HG03342 (cell line): ENCODE measurements around the gene PLEKHA4.
A peak's percentile ranks its signal among the peaks of the same experiment; 100 is the strongest.
"Not testable (repeated sequence)": the region's sequence is repeated elsewhere in the genome, so short reads cannot be mapped to it uniquely, and the experiment has no call there.

ENCODE experiments used
- ATAC-seq: cut with Tn5 transposase; IDR thresholded peaks from one replicate; pipeline ENCODE4 v1.9.1; 2021; ENCODE audit warnings: mild to moderate bottlenecking, moderate library complexity; ENCODE audit not compliant: unreplicated experiment

The PLEKHA4 gene, protein sequence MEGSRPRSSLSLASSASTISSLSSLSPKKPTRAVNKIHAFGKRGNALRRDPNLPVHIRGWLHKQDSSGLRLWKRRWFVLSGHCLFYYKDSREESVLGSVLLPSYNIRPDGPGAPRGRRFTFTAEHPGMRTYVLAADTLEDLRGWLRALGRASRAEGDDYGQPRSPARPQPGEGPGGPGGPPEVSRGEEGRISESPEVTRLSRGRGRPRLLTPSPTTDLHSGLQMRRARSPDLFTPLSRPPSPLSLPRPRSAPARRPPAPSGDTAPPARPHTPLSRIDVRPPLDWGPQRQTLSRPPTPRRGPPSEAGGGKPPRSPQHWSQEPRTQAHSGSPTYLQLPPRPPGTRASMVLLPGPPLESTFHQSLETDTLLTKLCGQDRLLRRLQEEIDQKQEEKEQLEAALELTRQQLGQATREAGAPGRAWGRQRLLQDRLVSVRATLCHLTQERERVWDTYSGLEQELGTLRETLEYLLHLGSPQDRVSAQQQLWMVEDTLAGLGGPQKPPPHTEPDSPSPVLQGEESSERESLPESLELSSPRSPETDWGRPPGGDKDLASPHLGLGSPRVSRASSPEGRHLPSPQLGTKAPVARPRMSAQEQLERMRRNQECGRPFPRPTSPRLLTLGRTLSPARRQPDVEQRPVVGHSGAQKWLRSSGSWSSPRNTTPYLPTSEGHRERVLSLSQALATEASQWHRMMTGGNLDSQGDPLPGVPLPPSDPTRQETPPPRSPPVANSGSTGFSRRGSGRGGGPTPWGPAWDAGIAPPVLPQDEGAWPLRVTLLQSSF

GRCh38 chr19:48868114-48868886, at the start of gene PLEKHA4:
Gene PLEKHA4 (minus strand): TSS chr19:48868617. CDS start chr19:48867620, 997 bp downstream.
- no peak for ATAC-seq

DNA sequence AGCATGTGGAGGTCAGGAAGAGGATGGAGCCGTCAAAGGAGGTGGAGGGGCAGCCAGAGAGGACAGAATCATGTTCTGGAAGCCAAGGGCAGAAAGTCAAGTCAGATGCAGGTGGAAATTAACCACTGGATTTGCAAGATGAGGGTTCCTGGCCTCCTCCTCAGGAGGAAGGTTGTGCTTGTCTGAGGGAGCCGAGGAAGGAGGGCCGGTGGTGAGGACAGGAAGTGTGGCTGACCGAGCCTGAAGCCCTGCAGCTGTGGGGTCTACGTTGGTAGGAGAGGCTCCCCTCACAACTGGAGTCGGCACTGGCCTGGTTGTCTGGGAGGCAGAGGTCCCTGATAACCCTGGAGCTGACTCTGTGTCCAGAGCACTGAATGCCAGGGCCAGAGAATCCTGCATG, 49.7 kb upstream of the PLEKHA4 start:
- ATAC-seq: no peak

- no peak for ATAC-seq
These were observed 47.3 kb upstream of the PLEKHA4 start for GRCh38 chr19:48915757-48916156.

DNA sequence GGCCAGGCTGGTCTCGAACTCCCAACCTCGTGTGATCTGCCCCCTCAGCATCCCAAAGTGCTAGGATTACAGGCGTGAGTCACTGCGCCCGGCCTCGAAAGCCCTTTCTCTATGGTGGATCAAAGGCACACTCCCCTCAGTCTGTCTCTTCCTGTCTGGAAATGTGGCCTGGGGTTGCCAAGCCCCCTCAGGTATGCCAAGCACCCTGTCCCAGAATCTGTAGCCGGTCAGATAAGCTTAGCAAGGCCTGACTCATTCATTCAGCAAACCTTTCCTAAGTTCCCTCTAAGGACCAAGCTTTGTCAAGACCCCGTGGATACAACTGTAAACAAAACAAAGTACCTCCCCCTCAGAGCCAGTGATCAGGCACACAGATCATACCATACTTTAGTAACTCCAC, 45.8 kb upstream of the PLEKHA4 start:
- ATAC-seq: no peak

DNA sequence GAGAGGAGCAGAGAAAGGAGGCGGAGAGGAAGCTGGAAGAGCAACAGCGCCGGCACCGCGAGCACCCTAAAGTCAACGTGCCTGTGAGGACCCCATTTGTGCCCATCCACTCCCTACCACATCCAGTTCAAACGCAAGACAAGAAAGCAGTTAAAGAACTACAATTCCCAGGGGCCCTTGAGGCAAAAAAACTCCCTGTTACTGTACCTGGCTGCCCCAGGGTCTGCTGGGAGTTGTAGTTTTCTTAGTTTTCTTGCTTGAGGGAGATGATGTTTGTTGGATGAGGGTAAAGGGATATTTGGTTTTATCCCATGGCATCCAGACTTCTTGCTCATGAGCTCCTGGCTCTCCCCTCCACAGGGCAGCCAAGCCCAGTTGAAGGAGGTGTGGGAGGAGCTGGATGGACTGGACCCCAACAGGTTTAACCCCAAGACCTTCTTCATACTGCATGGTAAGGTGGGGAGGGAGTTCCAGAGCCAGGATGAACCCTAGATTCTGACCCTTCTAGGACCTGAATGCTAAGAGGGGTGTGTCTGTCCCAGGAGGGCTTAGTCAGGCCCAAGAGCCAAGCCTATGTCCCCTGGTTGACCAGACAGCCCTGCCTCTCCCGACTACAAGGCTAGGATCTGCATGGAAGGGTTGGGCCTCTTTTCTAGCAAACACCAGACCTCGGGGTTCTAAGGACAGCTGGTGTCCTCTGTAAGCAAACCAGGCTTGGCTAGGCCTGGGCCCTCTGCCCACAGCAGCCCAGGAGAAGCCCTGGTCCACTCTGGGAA, 44.9 kb upstream of the PLEKHA4 start:
- no peak for ATAC-seq

- no peak for ATAC-seq
These were observed 42.4 kb upstream of the PLEKHA4 start for GRCh38 chr19:48910803-48911202.

GRCh38 chr19:48909424-48910077, 41.1 kb upstream of the PLEKHA4 start:
- not testable (repeated sequence) for ATAC-seq

DNA sequence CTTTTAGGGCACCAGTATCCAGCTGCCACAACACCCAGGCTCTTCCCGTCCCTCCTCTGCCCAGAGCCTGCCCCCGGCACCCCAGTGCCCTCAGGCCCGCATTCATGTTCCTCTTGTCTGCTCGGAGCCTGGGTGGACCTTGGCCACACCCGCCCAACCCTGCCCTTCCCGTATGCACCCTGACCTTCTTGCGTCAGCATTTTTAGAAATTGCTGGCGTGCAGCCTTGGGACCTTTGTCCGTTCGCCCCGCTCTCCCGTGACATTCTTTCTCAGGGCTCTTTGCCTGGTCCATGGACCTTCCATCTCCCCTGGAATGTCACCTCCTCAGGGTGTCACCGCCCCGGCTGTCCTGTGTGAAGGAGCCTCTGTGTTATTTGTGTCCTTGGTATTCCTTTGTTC, 39.3 kb upstream of the PLEKHA4 start:
- ATAC-seq: no peak

GRCh38 chr19:48906324-48906723, 37.9 kb upstream of the PLEKHA4 start:
- no peak for ATAC-seq

- ATAC-seq: no peak
These were observed 37.2 kb upstream of the PLEKHA4 start for GRCh38 chr19:48905664-48906063.

DNA sequence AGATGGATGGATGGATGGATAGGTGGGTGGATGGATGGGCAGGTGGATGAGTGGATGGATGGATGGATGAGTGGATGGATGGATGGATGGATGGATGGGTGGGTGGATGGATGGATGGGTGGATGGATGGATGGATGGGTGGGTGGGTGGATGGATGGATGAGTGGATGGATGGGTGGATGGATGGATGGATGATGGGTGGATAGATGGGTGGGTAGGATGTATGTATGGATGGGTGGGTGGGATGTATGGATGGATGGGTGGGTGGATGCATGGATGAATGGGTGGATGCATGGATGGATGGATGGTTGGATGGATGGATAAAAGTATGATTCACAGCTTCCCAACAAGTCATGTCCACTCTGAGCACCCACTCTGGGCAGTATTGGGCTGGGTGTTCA, 35.4 kb upstream of the PLEKHA4 start:
- ATAC-seq: not testable (repeated sequence)

- not testable (repeated sequence) for ATAC-seq
These were observed 33.9 kb upstream of the PLEKHA4 start for GRCh38 chr19:48902291-48902690.

- ATAC-seq: no peak
These were observed 32.3 kb upstream of the PLEKHA4 start for GRCh38 chr19:48900477-48901406.

DNA sequence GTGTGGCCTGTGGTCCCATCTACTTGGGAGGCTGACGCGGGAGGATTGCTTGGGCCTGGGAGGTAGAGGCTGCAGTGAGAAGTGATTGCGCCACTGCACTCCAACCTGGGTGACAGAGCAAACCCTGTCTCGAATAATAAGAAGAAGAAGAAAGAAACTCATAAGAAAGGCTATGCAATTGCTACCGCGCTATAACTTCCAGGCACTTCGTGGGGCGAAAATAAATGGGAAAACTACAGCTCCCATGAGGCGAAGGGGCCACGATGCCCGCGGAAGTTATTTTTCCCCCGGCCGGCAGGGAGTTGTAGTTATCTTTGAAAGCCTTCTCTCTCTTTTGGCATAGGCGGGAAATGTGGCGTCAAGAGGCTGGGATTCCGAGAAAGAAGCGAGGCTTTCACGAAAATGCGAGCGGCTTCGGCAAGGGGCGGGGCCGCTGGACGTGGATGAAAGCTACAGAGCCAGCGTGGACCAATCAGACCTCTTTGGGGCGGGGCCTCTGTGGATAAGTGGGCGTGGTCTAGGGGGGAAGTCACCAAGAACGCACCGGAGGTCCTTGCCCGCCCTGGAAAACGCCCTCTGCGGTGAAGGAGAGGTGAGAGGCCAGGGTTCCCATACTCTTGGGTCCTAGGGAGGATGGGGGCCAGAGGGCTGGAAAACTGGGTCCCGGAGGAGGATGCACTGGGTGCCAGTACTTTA, 31.5 kb upstream of the PLEKHA4 start, which contains the start of gene NUCB1:
TSS of gene NUCB1 (plus strand) at position 532 of the 696 bp plus-strand sequence. CDS start 485 bp downstream, outside the sequence.
- ATAC-seq: peak; percentile 90

DNA sequence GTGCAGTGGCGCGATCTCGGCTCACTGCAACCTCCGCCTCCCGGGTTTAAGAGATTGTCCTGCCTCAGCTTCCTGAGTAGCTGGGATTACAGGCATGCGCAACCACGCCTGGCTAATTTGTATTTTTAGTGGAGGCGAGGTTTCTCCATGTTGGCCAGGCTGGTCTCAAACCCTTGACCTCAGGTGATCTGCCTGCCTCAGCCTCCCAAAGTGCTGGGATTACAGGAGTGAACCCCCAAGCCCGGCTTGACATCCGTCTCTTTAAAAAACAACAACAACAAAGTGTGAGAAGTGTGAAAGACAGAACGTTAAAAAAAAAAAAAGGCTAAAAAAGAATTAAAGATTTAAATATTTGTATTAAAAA, 31.0 kb upstream of the PLEKHA4 start:
- not testable (repeated sequence) for ATAC-seq

- ATAC-seq: no peak
These were observed 28.8 kb upstream of the PLEKHA4 start for GRCh38 chr19:48897181-48897580.

DNA sequence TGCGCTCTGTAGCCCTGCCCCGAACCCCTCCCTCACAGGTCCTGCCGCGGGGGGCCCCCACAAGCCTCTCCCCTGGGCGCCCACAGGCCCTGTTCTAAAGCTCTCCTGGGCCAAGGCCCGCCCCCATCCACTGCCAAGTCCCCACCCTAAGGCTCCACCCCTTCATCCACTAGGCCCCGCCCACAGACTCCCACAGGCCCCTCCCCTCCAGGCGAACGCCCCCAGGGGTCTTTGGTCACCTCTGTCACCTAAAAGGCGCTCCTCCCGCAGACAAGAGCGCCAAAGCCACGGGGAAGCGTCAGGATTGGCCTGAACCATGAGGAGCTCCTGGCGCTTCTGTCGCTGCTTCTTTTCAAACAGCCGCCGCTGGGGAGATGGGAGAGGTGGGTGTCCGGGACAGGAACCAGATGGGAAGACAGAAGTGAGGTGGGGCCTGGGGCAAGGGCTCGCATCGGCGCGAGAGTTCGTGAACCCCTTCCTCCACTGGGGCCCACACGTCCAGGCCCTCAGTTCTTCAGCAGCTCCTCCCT, 27.8 kb upstream of the PLEKHA4 start:
- ATAC-seq: no peak

GRCh38 chr19:48895226-48895625, 26.8 kb upstream of the PLEKHA4 start:
- no peak for ATAC-seq
